K562 (cell line): ENCODE data around the gene IL24. TPM values are rescaled to one million over a fixed set of nuclear protein-coding genes. Genes with fewer than 3 reads are reported as not detected.

Experiments used
- CTBP1 ChIP-seq: fragments of 450-650 bp; IDR thresholded peaks from 2 replicates; pipeline ENCODE4 v1.6.1; 2016; ENCODE audit warnings: borderline replicate concordance
- MTA1 ChIP-seq: fragments of 450-650 bp; IDR thresholded peaks from 2 replicates; pipeline ENCODE4 v1.6.1; 2017; ENCODE audit warnings: borderline replicate concordance
- TAF1 ChIP-seq: IDR thresholded peaks from 2 replicates; pipeline ENCODE4 v1.6.1; 2011; ENCODE audit warnings: mild to moderate bottlenecking, low read length, moderate library complexity; ENCODE audit not compliant: insufficient read depth, control insufficient read depth, severe bottlenecking; ENCODE audit errors: extremely low read depth
- TEAD2 ChIP-seq: fragments of 450-650 bp; IDR thresholded peaks from 2 replicates; pipeline ENCODE4 v1.6.1; 2016; ENCODE audit warnings: missing genetic modification characterization, control low read depth, missing compliant biosample characterization
- polyA plus RNA-seq, 8 experiments: library from polyadenylated mRNA; depleted of rRNA in 4 of 8; stranded (reverse) in 5 of 8; unstranded in 3 of 8; fragments of >200 nt; fragmentation: Nextera tagmentation in 2 of 8; fragmentation: Illumina TruSeq in 1 of 8; extraction: Ambion mirVana in 2 of 8; extraction: Trizol in 1 of 8; gene quantifications; 2 replicates each; pipeline versions ENCODE4 v1.2.1 to v1.2.3, GENCODE V29; 2011 to 2014; ENCODE audit warnings: inconsistent platforms in 1 of 8, missing spikeins in 1 of 8
- total RNA-seq, 7 experiments: library from RNA; depleted of rRNA in 6 of 7; stranded (reverse); fragments of >200 nt in 6 of 7; fragmentation: Illumina TruSeq in 2 of 7; extraction: Trizol in 2 of 7; gene quantifications; 2 replicates each; pipeline versions ENCODE4 v1.2.1 to v1.2.3, GENCODE V29; 2011 to 2021; ENCODE audit warnings: low replicate concordance in 1 of 7
- TF ChIP-seq, protein P1 (sequence below): IDR thresholded peaks from 2 replicates; pipeline ENCODE4 v1.6.1; 2011; ENCODE audit warnings: borderline replicate concordance, low read depth, mild to moderate bottlenecking, moderate library complexity, low read length; ENCODE audit not compliant: insufficient read depth, poor library complexity, severe bottlenecking
- TF ChIP-seq, protein P2 (sequence below): sonication (generic); IDR thresholded peaks from 2 replicates; pipeline ENCODE4 v1.6.1; 2016
- TF ChIP-seq, protein P3 (sequence below): sonication (generic); formaldehyde crosslinking; IDR thresholded peaks from 2 replicates; pipeline ENCODE4 v1.8.1; 2023; ENCODE audit warnings: mild to moderate bottlenecking, missing genetic modification reagents, moderate library complexity
- TF ChIP-seq, protein P4 (sequence below), 2 experiments: IDR thresholded peaks; 2 replicates each; pipeline ENCODE4 v1.6.1; 2012; ENCODE audit warnings: improper control_type of control experiment in 2 of 2, low read depth in 2 of 2, low read length in 2 of 2, borderline replicate concordance in 1 of 2
- TF ChIP-seq, protein P5 (sequence below): fragments of 200-800 bp; sonication (Bioruptor generic); IDR thresholded peaks from 2 replicates; pipeline ENCODE4 v1.6.1; 2017; ENCODE audit warnings: missing genetic modification characterization, missing compliant biosample characterization

IL24 gene
- total and polyA plus RNA-seq, 9 of the 15 experiments (the other 6 are each of a cell fraction or from before 2014, with no cell fraction given), result 0.04 to 0.19 TPM; not detected in 7

DNA sequence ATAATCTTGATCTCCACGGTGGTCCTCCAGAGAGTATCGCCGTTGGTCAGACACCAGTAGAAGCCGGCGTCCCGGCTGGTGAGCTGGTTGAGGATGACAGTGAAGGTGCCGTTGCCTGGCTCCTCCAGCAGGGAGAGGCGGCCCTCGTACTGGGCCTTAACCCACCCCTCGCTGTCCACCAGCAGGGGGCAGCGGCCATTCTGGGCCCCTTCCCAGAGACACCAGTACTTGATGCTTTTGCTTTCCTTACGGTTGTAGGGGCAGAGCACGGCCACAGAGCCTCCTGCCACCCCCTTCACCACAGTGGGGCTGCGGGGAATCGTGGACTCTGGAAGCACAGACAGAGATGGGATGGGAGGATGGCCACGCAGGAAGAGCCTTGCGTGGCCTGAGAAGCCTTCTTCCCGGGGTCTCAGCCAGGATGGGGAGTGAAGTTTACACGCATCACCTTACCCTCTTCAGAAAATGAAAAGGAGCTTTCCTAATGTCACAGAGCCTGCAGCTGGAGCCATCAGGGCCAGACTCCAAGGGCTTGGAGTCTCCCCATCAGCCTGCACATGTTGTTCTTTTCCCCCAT, 38.3 kb downstream of the IL24 start (continued):
- TF ChIP-seq, protein P1, sequence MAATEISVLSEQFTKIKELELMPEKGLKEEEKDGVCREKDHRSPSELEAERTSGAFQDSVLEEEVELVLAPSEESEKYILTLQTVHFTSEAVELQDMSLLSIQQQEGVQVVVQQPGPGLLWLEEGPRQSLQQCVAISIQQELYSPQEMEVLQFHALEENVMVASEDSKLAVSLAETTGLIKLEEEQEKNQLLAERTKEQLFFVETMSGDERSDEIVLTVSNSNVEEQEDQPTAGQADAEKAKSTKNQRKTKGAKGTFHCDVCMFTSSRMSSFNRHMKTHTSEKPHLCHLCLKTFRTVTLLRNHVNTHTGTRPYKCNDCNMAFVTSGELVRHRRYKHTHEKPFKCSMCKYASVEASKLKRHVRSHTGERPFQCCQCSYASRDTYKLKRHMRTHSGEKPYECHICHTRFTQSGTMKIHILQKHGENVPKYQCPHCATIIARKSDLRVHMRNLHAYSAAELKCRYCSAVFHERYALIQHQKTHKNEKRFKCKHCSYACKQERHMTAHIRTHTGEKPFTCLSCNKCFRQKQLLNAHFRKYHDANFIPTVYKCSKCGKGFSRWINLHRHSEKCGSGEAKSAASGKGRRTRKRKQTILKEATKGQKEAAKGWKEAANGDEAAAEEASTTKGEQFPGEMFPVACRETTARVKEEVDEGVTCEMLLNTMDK, result peak; percentile 97
- TF ChIP-seq MTA1 (no peak), TEAD2 (tag) (no peak), TAF1 (no peak), CTBP1 (peak; percentile 85)
- TF ChIP-seq, protein P2, sequence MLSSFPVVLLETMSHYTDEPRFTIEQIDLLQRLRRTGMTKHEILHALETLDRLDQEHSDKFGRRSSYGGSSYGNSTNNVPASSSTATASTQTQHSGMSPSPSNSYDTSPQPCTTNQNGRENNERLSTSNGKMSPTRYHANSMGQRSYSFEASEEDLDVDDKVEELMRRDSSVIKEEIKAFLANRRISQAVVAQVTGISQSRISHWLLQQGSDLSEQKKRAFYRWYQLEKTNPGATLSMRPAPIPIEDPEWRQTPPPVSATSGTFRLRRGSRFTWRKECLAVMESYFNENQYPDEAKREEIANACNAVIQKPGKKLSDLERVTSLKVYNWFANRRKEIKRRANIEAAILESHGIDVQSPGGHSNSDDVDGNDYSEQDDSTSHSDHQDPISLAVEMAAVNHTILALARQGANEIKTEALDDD, result peak; percentile 58; the same call in 1 of the 2 replicates
- TF ChIP-seq, protein P3, sequence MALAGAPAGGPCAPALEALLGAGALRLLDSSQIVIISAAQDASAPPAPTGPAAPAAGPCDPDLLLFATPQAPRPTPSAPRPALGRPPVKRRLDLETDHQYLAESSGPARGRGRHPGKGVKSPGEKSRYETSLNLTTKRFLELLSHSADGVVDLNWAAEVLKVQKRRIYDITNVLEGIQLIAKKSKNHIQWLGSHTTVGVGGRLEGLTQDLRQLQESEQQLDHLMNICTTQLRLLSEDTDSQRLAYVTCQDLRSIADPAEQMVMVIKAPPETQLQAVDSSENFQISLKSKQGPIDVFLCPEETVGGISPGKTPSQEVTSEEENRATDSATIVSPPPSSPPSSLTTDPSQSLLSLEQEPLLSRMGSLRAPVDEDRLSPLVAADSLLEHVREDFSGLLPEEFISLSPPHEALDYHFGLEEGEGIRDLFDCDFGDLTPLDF, result no peak
- TF ChIP-seq, protein P4, sequence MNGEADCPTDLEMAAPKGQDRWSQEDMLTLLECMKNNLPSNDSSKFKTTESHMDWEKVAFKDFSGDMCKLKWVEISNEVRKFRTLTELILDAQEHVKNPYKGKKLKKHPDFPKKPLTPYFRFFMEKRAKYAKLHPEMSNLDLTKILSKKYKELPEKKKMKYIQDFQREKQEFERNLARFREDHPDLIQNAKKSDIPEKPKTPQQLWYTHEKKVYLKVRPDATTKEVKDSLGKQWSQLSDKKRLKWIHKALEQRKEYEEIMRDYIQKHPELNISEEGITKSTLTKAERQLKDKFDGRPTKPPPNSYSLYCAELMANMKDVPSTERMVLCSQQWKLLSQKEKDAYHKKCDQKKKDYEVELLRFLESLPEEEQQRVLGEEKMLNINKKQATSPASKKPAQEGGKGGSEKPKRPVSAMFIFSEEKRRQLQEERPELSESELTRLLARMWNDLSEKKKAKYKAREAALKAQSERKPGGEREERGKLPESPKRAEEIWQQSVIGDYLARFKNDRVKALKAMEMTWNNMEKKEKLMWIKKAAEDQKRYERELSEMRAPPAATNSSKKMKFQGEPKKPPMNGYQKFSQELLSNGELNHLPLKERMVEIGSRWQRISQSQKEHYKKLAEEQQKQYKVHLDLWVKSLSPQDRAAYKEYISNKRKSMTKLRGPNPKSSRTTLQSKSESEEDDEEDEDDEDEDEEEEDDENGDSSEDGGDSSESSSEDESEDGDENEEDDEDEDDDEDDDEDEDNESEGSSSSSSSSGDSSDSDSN (IDR thresholded peaks at IDR 0.05; ENCODE audit: borderline replicate concordance in 1 of 2, low read depth in 2 of 2, low read length in 2 of 2), result peak in 1 of 2 experiments; percentile 62; a peak in 2 of 4 replicates
- TF ChIP-seq, protein P5, sequence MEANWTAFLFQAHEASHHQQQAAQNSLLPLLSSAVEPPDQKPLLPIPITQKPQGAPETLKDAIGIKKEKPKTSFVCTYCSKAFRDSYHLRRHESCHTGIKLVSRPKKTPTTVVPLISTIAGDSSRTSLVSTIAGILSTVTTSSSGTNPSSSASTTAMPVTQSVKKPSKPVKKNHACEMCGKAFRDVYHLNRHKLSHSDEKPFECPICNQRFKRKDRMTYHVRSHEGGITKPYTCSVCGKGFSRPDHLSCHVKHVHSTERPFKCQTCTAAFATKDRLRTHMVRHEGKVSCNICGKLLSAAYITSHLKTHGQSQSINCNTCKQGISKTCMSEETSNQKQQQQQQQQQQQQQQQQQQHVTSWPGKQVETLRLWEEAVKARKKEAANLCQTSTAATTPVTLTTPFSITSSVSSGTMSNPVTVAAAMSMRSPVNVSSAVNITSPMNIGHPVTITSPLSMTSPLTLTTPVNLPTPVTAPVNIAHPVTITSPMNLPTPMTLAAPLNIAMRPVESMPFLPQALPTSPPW (CRISPR knock-in tag), result peak; percentile 51
